ENCODE data around the gene SLC22A17. TPM values are rescaled to one million over a fixed set of nuclear protein-coding genes. Genes with fewer than 3 reads are reported as not detected.
A peak's percentile ranks its signal among the peaks of the same experiment; 100 is the strongest.

SLC22A17 gene
- total and polyA plus RNA-seq, 2 of the 13 experiments (the other 11 are each of a cell fraction or from before 2014, with no cell fraction given): 0.95 to 1.1 TPM

DNA sequence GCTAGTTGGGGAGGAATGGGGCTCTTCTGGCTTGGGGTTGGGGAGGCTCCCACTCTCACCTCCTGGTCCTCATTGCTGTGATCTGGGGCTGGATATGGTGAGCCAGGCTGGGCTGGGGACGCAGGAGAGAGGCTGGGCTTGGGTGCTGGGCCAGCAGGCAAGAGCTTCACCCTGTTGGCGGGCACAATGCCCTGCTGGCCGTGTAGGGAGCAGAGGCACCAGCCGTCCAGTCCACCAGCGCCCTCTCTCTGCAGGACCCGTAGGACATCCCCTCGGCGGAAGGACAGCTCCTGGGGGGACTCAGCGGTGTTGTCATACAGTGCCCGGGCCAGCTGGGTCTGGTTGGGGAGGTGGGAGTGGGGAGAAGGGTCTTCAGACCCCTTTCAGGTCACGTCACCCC, 7.8 kb upstream of the SLC22A17 start (continued):
- TF ChIP-seq, protein P1, sequence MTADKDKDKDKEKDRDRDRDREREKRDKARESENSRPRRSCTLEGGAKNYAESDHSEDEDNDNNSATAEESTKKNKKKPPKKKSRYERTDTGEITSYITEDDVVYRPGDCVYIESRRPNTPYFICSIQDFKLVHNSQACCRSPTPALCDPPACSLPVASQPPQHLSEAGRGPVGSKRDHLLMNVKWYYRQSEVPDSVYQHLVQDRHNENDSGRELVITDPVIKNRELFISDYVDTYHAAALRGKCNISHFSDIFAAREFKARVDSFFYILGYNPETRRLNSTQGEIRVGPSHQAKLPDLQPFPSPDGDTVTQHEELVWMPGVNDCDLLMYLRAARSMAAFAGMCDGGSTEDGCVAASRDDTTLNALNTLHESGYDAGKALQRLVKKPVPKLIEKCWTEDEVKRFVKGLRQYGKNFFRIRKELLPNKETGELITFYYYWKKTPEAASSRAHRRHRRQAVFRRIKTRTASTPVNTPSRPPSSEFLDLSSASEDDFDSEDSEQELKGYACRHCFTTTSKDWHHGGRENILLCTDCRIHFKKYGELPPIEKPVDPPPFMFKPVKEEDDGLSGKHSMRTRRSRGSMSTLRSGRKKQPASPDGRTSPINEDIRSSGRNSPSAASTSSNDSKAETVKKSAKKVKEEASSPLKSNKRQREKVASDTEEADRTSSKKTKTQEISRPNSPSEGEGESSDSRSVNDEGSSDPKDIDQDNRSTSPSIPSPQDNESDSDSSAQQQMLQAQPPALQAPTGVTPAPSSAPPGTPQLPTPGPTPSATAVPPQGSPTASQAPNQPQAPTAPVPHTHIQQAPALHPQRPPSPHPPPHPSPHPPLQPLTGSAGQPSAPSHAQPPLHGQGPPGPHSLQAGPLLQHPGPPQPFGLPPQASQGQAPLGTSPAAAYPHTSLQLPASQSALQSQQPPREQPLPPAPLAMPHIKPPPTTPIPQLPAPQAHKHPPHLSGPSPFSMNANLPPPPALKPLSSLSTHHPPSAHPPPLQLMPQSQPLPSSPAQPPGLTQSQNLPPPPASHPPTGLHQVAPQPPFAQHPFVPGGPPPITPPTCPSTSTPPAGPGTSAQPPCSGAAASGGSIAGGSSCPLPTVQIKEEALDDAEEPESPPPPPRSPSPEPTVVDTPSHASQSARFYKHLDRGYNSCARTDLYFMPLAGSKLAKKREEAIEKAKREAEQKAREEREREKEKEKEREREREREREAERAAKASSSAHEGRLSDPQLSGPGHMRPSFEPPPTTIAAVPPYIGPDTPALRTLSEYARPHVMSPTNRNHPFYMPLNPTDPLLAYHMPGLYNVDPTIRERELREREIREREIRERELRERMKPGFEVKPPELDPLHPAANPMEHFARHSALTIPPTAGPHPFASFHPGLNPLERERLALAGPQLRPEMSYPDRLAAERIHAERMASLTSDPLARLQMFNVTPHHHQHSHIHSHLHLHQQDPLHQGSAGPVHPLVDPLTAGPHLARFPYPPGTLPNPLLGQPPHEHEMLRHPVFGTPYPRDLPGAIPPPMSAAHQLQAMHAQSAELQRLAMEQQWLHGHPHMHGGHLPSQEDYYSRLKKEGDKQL (CRISPR knock-in tag; IDR thresholded peaks at IDR 0.05; ENCODE audit: low read depth): no peak
- 0 out of 2 replicates have a peak, but pooled peaks have one; percentile 33 for TF ChIP-seq ZNF451 (CRISPR knock-in tag; IDR thresholded peaks at IDR 0.05)
- TF ChIP-seq MAFF (IDR thresholded peaks at IDR 0.05; ENCODE audit: low read depth, low read length): no peak
- TF ChIP-seq ZNF17 (CRISPR knock-in tag; IDR thresholded peaks at IDR 0.05): no peak
- no peak for TF ChIP-seq SP5 (CRISPR knock-in tag; IDR thresholded peaks at IDR 0.05; ENCODE audit: borderline replicate concordance, low read depth)
- no peak for TF ChIP-seq ATM (IDR thresholded peaks at IDR 0.05; ENCODE audit: borderline replicate concordance)
- no peak for TF ChIP-seq SMC3 (IDR thresholded peaks at IDR 0.05; ENCODE audit: low read length)
- no peak for TF ChIP-seq SP140L (CRISPR knock-in tag; IDR thresholded peaks at IDR 0.05; ENCODE audit: borderline replicate concordance)
- TF ChIP-seq ARID2 (CRISPR knock-in tag; IDR thresholded peaks at IDR 0.05; ENCODE audit: borderline replicate concordance): no peak
- TF ChIP-seq FUBP1 (CRISPR knock-in tag; IDR thresholded peaks at IDR 0.05; ENCODE audit: borderline replicate concordance): no peak
- no peak for TF ChIP-seq ZFP36 (IDR thresholded peaks at IDR 0.05; ENCODE audit: borderline replicate concordance, low read depth, low read length, partially characterized antibody)
- TF ChIP-seq ZC3H13 (CRISPR knock-in tag; IDR thresholded peaks at IDR 0.05): no peak
- TF ChIP-seq, protein P2, sequence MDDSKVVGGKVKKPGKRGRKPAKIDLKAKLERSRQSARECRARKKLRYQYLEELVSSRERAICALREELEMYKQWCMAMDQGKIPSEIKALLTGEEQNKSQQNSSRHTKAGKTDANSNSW (CRISPR knock-in tag; IDR thresholded peaks at IDR 0.05; ENCODE audit: borderline replicate concordance): no peak
- TF ChIP-seq ZNF382 (CRISPR knock-in tag; IDR thresholded peaks at IDR 0.05; ENCODE audit: borderline replicate concordance): no peak
- TF ChIP-seq FOXC1 (CRISPR knock-in tag; IDR thresholded peaks at IDR 0.05; ENCODE audit: borderline replicate concordance): no peak
- no peak for TF ChIP-seq ZNF672 (CRISPR knock-in tag; IDR thresholded peaks at IDR 0.05)
- no peak for TF ChIP-seq TOPORS (CRISPR knock-in tag; IDR thresholded peaks at IDR 0.05)
- TF ChIP-seq RARA (CRISPR knock-in tag; IDR thresholded peaks at IDR 0.05): no peak
- TF ChIP-seq MAF1 (CRISPR knock-in tag; IDR thresholded peaks at IDR 0.05; ENCODE audit: borderline replicate concordance): no peak
- no peak for TF ChIP-seq ZNF530 (CRISPR knock-in tag; IDR thresholded peaks at IDR 0.05; ENCODE audit: low read depth)
- no peak for TF ChIP-seq TBP (CRISPR knock-in tag; IDR thresholded peaks at IDR 0.05)
- no peak for TF ChIP-seq ZNF775 (CRISPR knock-in tag; IDR thresholded peaks at IDR 0.05; ENCODE audit: borderline replicate concordance)
